Prostate gland (tissue), 2 donors: Measurements from ENCODE around the gene TRIM15.

Source experiments
- CTCF ChIP-seq, 4 experiments: fragments of 200-600 bp in 2 of 4; fragments of 450-650 bp in 2 of 4; sonication (generic) in 2 of 4; IDR thresholded peaks; 1 replicate in 3 of 4; 2 replicates in 1 of 4; pipeline ENCODE4 v1.5.1; 2016 to 2019; ENCODE audit warnings: antibody characterized with exemption in 4 of 4, mild to moderate bottlenecking in 2 of 4, moderate library complexity in 2 of 4
- POLR2A ChIP-seq: fragments of 450-650 bp; IDR thresholded peaks from one replicate; pipeline ENCODE4 v1.6.1; 2016; ENCODE audit warnings: antibody characterized with exemption, mild to moderate bottlenecking
- POLR2AphosphoS5 ChIP-seq: sonication (generic); formaldehyde crosslinking; IDR thresholded peaks from one replicate; pipeline ENCODE4 v1.6.1; 2017; ENCODE audit warnings: antibody characterized with exemption

GRCh38 chr6:30172681-30173080 is 9.3 kb downstream of the TRIM15 start:
- TF ChIP-seq POLR2A (no peak), CTCF (IDR thresholded peaks at IDR 0.05) (no peak), POLR2AphosphoS5 (no peak)
